ENCODE results near the gene PTTG1IP.
A peak's percentile ranks its signal among the peaks of the same experiment; 100 is the strongest.

PTTG1IP gene

GRCh38 chr21:44819283-44820243, 53.9 kb downstream of the PTTG1IP start:
- Histone ChIP-seq H3K4me2 (ENCODE audit: low read length) (no peak overlapping the region), H3K4me1 (ENCODE audit: control insufficient read depth, low read length) (peaks cover 12% of the 10 kb centered on the region), H3K4me3 (ENCODE audit: low read length) (no peak overlapping the region), H3F3A (ENCODE audit: control insufficient read depth, insufficient read depth) (no peaks in the 10 kb centered on the region), H3K27ac (ENCODE audit: low read depth, low read length) (no peak overlapping the region), H3K36me3 (ENCODE audit: control insufficient read depth, low read length) (no peaks in the 10 kb centered on the region), H3K9me2 (replicated peaks; ENCODE audit: control insufficient read depth, low read length) (no peaks in the 10 kb centered on the region), H3K9me3 (ENCODE audit: control insufficient read depth, insufficient read depth, low read length) (peaks cover 16% of the 10 kb centered on the region; the same call in 1 of the 2 replicates), H4K20me1 (ENCODE audit: control insufficient read depth, insufficient read depth, low read depth, low read length) (peaks cover 16% of the 10 kb centered on the region; the same call in 1 of the 2 replicates), H3K79me2 (ENCODE audit: control insufficient read depth, low read length) (peaks cover 29% of the 10 kb centered on the region), H3K27me3 (ENCODE audit: control insufficient read depth, low read length) (no peaks in the 10 kb centered on the region; the same call in 1 of the 2 replicates)
- TF ChIP-seq EZH2phosphoT487 (IDR thresholded peaks at IDR 0.05; ENCODE audit: borderline replicate concordance, low read length), result no peak
- no peak for TF ChIP-seq CTCF (IDR thresholded peaks at IDR 0.05; ENCODE audit: low read depth, low read length, poor library complexity, severe bottlenecking)

GRCh38 chr21:44818640-44819011, 54.9 kb downstream of the PTTG1IP start:
- Histone ChIP-seq H3K4me1 (ENCODE audit: control insufficient read depth, low read length) (peaks cover 12% of the 10 kb centered on the region), H3K27me3 (ENCODE audit: control insufficient read depth, low read length) (no peaks in the 10 kb centered on the region; the same call in 1 of the 2 replicates), H3K9me3 (ENCODE audit: control insufficient read depth, insufficient read depth, low read length) (peaks cover 16% of the 10 kb centered on the region; the same call in 1 of the 2 replicates), H4K20me1 (ENCODE audit: control insufficient read depth, insufficient read depth, low read depth, low read length) (peaks cover 16% of the 10 kb centered on the region; the same call in 1 of the 2 replicates), H3F3A (ENCODE audit: control insufficient read depth, insufficient read depth) (no peaks in the 10 kb centered on the region), H3K79me2 (ENCODE audit: control insufficient read depth, low read length) (peaks cover 39% of the 10 kb centered on the region), H3K4me3 (ENCODE audit: low read length) (peak overlapping the region; percentile 83), H3K9me2 (replicated peaks; ENCODE audit: control insufficient read depth, low read length) (no peaks in the 10 kb centered on the region), H3K36me3 (ENCODE audit: control insufficient read depth, low read length) (no peaks in the 10 kb centered on the region), H3K27ac (ENCODE audit: low read depth, low read length) (no peak overlapping the region), H3K4me2 (ENCODE audit: low read length) (peak overlapping the region; percentile 88)
- TF ChIP-seq CTCF (IDR thresholded peaks at IDR 0.05; ENCODE audit: low read depth, low read length, poor library complexity, severe bottlenecking) (no peak), EZH2phosphoT487 (IDR thresholded peaks at IDR 0.05; ENCODE audit: borderline replicate concordance, low read length) (no peak)

DNA sequence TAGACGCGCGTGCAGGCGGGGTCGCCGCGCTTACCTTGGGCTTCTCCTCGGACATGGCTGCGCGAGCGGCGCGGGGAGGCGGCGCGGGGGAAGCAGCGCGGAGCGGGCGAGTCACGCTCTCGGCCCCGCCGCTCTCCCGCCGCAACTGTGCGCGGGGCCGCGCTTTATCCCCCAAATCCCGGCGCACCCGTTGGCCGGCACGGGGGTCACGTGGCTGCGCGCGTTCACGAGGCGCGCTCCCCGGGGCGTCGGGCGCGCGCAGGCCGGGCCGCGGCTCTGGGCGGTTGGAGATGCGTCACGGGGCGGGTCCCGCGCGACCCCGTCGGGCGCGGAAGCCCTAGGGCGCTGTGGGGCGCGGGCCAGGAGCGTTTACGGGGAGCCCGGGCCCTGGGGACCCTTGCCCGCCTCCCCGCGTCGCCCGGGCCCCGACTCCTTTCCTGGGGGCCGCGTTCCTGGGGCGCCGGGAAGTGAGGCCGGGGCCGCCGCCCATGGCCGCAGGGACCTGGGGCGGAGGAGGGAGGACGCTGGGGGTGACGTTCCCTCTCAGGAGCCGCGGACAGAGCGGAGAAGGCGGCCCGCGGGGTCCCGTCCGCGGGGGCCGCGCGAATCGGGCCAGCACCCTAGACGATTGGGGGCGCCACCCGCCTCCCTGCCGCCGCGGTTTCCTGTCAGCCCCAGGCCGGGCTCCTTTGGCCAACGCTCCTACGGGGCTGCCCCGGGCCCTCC, 55.4 kb downstream of the PTTG1IP start, which contains the start of gene SUMO3:
Gene SUMO3 (minus strand): TSS at position 149 of the 726 bp plus-strand sequence. CDS start 94 bp downstream, at position 55.
- Histone ChIP-seq H3K9me2 (replicated peaks; ENCODE audit: control insufficient read depth, low read length) (no peaks in the 10 kb centered on the region), H3K27ac (ENCODE audit: low read depth, low read length) (peak within 1 kb of the TSS; percentile 43), H3K27me3 (ENCODE audit: control insufficient read depth, low read length) (no peaks in the 10 kb centered on the region; the same call in 1 of the 2 replicates), H3K36me3 (ENCODE audit: control insufficient read depth, low read length) (no peaks in the 10 kb centered on the region), H3K4me3 (ENCODE audit: low read length) (peak within 1 kb of the TSS; percentile 83), H3K4me2 (ENCODE audit: low read length) (peak within 1 kb of the TSS; percentile 88), H3K9me3 (ENCODE audit: control insufficient read depth, insufficient read depth, low read length) (peaks cover 12% of the 10 kb centered on the region; the same call in 1 of the 2 replicates), H3K4me1 (ENCODE audit: control insufficient read depth, low read length) (peaks cover 12% of the 10 kb centered on the region), H3K79me2 (ENCODE audit: control insufficient read depth, low read length) (peaks cover 44% of the 10 kb centered on the region), H3F3A (ENCODE audit: control insufficient read depth, insufficient read depth) (no peaks in the 10 kb centered on the region), H4K20me1 (ENCODE audit: control insufficient read depth, insufficient read depth, low read depth, low read length) (peaks cover 16% of the 10 kb centered on the region; the same call in 1 of the 2 replicates)
- TF ChIP-seq CTCF (IDR thresholded peaks at IDR 0.05; ENCODE audit: low read depth, low read length, poor library complexity, severe bottlenecking), result peak; percentile 13
- TF ChIP-seq EZH2phosphoT487 (IDR thresholded peaks at IDR 0.05; ENCODE audit: borderline replicate concordance, low read length), result no peak
